Gastrocnemius medialis (tissue), 4 donors: ENCODE measurements around the gene TOP2B. TPM values are rescaled to one million over a fixed set of nuclear protein-coding genes. Genes with fewer than 3 reads are reported as not detected.

Source experiments
- ATAC-seq, 2 donors: fragments of 150-250 bp; one replicate each; pipeline ENCODE4 v1.9.1; 2016
- DNase-seq, 2 donors: peaks; one replicate each; pipeline ENCODE4 v3.0.0-alpha.2; 2019
- H3K27ac ChIP-seq, 4 donors: fragments of 200-600 bp; sonication (generic); 1 replicate in 1 of 4; 2 replicates in 3 of 4; pipeline ENCODE4 v1.5.1; 2016 to 2018; ENCODE audit warnings: mild to moderate bottlenecking in 2 of 4, moderate library complexity in 1 of 4
- H3K27me3 ChIP-seq, 3 donors: fragments of 200-600 bp; sonication (generic) in 2 of 3; 1 replicate in 1 of 3; 2 replicates in 2 of 3; pipeline versions ENCODE4 v1.5.1 to v1.6.0; 2016 to 2019; ENCODE audit warnings: mild to moderate bottlenecking in 1 of 3, moderate library complexity in 1 of 3
- H3K36me3 ChIP-seq, 2 donors: fragments of 200-600 bp; sonication (generic) in 1 of 2; one replicate each; pipeline ENCODE4 v1.5.1; 2017 to 2018
- H3K4me1 ChIP-seq, 2 donors: fragments of 200-600 bp; sonication (generic) in 1 of 2; one replicate each; pipeline ENCODE4 v1.5.1; 2016 to 2017; ENCODE audit warnings: mild to moderate bottlenecking in 2 of 2
- H3K4me3 ChIP-seq, 4 donors: fragments of 200-600 bp; sonication (generic) in 3 of 4; 1 replicate in 1 of 4; 2 replicates in 3 of 4; pipeline ENCODE4 v1.5.1; 2016 to 2019; ENCODE audit warnings: mild to moderate bottlenecking in 2 of 4
- H3K9me3 ChIP-seq, 3 donors: fragments of 200-600 bp; sonication (generic) in 2 of 3; 1 replicate in 1 of 3; 2 replicates in 2 of 3; pipeline ENCODE4 v1.5.1; 2016 to 2019
- POLR2A ChIP-seq, 2 donors: fragments of 450-650 bp; IDR thresholded peaks; one replicate each; pipeline ENCODE4 v1.6.1; 2017; ENCODE audit warnings: antibody characterized with exemption in 2 of 2, mild to moderate bottlenecking in 2 of 2, moderate library complexity in 2 of 2
- in situ Hi-C, 4 donors: fragments of 200-750 bp; cut with MboI; loops; one replicate each; pipeline versions ENCODE4 v1.15.0 to v1.8.0; 2017; ENCODE audit warnings: low sequenced_read_pairs in 4 of 4
- intact Hi-C: fragments of 100-400 bp; cut with DNase I; formaldehyde crosslinking; loops from one replicate; pipeline ENCODE4 v1.15.1; 2023; ENCODE audit warnings: low total_unique reads
- total RNA-seq, 4 donors: library from RNA; depleted of rRNA; stranded (reverse); fragments of >200 nt; gene quantifications; one replicate each; pipeline versions ENCODE4 v1.1.0 to v1.2.3, GENCODE V29; 2016
- TF ChIP-seq, protein P1 (sequence below), 5 experiments: fragments of 450-650 bp in 3 of 5; fragments of 200-600 bp in 2 of 5; sonication (generic) in 2 of 5; IDR thresholded peaks in 4 of 5; conservative IDR thresholded peaks in 1 of 5; 1 replicate in 4 of 5; 2 replicates in 1 of 5; pipeline ENCODE4 v1.5.1; 2016 to 2019; ENCODE audit warnings: antibody characterized with exemption in 5 of 5, mild to moderate bottlenecking in 3 of 5, moderate library complexity in 3 of 5

The TOP2B gene
- total RNA-seq, 4 donors from 2014 or later: 56.1 to 81.5 (median 64.7) TPM

DNA sequence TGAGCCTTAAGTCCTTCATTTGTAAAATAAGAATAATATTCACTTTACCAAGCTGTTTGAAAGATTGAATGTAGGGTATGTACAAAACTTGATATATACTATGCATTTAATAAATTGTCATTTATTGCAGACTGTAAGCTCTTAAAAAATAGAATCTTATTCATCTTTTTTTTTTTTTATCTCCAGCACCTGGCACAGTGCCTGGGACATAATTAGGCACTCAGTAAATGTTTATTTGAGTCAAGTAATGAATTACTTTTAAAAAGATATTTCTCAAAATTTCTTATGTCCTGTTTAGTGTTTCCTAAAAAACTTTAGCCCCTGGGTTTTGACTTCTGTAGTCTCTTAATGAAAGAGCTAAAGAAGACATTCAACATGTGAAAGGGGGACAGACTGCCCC is 71.7 kb downstream of the TOP2B start:
- H3K9me3 ChIP-seq: no peaks in the 10 kb centered on the region
- peak overlapping the region in 3 of 4 donors; percentile 45 to 53 (median 48) for H3K27ac ChIP-seq
- H3K4me1 ChIP-seq: peaks cover 14 to 33% of the 10 kb centered on the region in 2 donors
- intact Hi-C loops (loop anchor here (5.0 to 10.0 kb wide), 3 partner anchors 71 to 631 kb away; no protein-coding TSS in a partner anchor), in situ Hi-C loops (loop anchor here (10.0 to 25.0 kb wide), 7 partner anchors 158 to 818 kb away; no protein-coding TSS in a partner anchor)
- TF ChIP-seq POLR2A (IDR thresholded peaks at IDR 0.05): no peak
- TF ChIP-seq, protein P1, sequence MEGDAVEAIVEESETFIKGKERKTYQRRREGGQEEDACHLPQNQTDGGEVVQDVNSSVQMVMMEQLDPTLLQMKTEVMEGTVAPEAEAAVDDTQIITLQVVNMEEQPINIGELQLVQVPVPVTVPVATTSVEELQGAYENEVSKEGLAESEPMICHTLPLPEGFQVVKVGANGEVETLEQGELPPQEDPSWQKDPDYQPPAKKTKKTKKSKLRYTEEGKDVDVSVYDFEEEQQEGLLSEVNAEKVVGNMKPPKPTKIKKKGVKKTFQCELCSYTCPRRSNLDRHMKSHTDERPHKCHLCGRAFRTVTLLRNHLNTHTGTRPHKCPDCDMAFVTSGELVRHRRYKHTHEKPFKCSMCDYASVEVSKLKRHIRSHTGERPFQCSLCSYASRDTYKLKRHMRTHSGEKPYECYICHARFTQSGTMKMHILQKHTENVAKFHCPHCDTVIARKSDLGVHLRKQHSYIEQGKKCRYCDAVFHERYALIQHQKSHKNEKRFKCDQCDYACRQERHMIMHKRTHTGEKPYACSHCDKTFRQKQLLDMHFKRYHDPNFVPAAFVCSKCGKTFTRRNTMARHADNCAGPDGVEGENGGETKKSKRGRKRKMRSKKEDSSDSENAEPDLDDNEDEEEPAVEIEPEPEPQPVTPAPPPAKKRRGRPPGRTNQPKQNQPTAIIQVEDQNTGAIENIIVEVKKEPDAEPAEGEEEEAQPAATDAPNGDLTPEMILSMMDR (IDR thresholded peaks at IDR 0.05 in 4 of 5, conservative IDR thresholded peaks at IDR 0.05 in 1 of 5): no peak
- ATAC-seq (no peak), DNase-seq (no peak)
- peaks cover 0 to 16% of the 10 kb centered on the region in 2 donors for H3K36me3 ChIP-seq
- H3K4me3 ChIP-seq: no peak overlapping the region
- no peaks in the 10 kb centered on the region for H3K27me3 ChIP-seq

DNA sequence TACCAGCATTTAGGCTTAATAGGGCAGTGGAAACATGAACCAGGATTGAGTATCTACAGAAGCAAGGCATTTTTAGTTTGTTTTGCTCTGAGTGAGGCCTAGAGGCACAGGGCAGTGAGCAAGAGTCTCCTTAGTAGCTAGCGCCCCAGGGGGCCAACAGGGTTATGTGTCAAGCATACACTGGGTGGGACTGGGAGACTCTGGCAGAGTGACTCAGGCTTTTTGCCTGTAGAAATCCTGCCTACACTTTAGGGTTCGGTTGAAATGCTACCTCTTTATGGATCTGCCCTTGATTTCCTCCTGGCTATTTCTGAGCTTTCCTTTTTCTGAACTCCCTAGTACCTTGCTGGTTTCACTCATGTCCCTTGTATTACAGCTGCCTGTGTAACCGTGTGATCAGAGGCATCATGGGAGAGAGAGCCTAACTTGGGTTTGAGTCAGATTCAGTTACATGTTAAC is 72.2 kb downstream of the TOP2B start:
- ATAC-seq (peak; percentile 38 to 61), DNase-seq (peak in 1 of 2 donors; percentile 40)
- in situ Hi-C loops: loop anchor here (10.0 to 25.0 kb wide), 7 partner anchors 158 to 818 kb away; no protein-coding TSS in a partner anchor
- intact Hi-C loops: loop anchor here (5.0 to 10.0 kb wide), 3 partner anchors 70 to 630 kb away; no protein-coding TSS in a partner anchor
- H3K36me3 ChIP-seq: peaks cover 0 to 11% of the 10 kb centered on the region in 2 donors
- H3K4me3 ChIP-seq: no peak overlapping the region
- H3K27ac ChIP-seq: peak overlapping the region; percentile 32 to 53 (median 46)
- TF ChIP-seq, protein P1 (IDR thresholded peaks at IDR 0.05 in 4 of 5, conservative IDR thresholded peaks at IDR 0.05 in 1 of 5): peak in 2 of 5 experiments; percentile 10 to 12
- no peak for TF ChIP-seq POLR2A (IDR thresholded peaks at IDR 0.05)
- H3K4me1 ChIP-seq: peaks cover 14 to 33% of the 10 kb centered on the region in 2 donors
- no peaks in the 10 kb centered on the region for H3K27me3 ChIP-seq
- no peaks in the 10 kb centered on the region for H3K9me3 ChIP-seq

DNA sequence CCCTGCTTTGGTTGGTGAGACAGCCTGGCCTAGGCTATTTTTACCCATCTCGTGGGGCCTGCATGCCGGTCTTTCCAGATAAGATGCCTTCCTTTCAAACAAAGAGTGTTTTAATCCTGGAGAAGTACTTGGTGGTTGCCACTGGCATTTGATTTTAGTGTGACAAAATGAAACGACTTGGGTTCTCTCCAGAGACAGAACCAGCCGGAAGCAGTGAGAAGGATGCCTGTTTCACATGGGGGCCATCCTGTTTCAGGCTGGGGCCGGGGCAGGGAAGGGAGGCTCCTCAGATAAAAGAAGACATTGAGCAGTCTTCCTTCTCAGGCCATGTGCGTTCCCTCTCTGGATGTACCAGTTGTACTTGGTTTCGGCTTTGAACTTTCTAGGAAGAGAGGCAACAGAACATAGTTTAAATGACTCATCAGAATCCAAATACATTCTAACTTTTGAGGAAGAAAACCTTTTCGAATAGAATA is 74.9 kb downstream of the TOP2B start:
- Histone ChIP-seq H3K4me1 (peaks cover 14 to 33% of the 10 kb centered on the region in 2 donors), H3K27ac (peak overlapping the region in 1 of 4 donors; percentile 49), H3K36me3 (no peaks in the 10 kb centered on the region), H3K9me3 (no peaks in the 10 kb centered on the region), H3K4me3 (no peak overlapping the region), H3K27me3 (no peaks in the 10 kb centered on the region)
- DNase-seq (no peak), ATAC-seq (peak in 1 of 2 donors; percentile 60)
- in situ Hi-C loops (loop anchor here (10.0 to 25.0 kb wide), 7 partner anchors 155 to 815 kb away; no protein-coding TSS in a partner anchor), intact Hi-C loops (loop anchor here (5.0 to 10.0 kb wide), 3 partner anchors 68 to 628 kb away; no protein-coding TSS in a partner anchor)
- TF ChIP-seq, protein P1 (IDR thresholded peaks at IDR 0.05 in 4 of 5, conservative IDR thresholded peaks at IDR 0.05 in 1 of 5): no peak
- no peak for TF ChIP-seq POLR2A (IDR thresholded peaks at IDR 0.05)

DNA sequence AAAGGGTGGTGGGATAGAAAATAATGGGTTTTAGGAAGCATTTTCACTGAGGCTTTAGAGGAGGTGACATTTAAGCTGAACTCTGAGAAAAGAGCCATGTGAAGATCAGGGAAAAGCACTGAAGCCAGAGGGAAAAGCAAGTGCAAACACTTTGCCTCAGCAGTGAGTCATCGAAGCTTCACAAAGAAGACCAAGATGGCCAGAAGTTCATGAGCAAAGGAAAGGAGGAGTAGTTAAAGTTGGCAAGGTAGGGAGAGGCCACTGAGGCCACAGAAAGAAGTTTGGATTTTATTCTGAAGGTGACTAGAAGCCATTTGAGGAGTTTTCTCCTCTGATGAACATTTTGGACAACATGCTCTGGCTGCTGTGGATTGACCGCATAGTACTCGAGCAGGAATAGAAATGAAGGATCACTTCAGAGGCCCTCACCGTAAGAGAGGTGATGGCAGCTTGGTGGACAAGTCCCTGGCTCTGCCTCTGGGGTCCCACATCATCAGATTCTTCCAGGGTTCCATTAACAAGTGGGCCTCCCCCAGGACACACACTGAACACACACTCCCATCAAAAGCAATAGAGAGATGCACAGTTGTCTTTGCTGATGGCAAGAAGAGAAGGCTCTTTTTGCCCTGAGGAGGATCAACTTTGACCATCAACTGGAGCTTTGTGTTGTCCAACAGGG is 75.5 kb downstream of the TOP2B start:
- no peak overlapping the region for H3K4me3 ChIP-seq
- no peak for ATAC-seq
- no peak for DNase-seq
- TF ChIP-seq, protein P1 (IDR thresholded peaks at IDR 0.05 in 4 of 5, conservative IDR thresholded peaks at IDR 0.05 in 1 of 5): no peak
- no peak for TF ChIP-seq POLR2A (IDR thresholded peaks at IDR 0.05)
- no peaks in the 10 kb centered on the region for H3K9me3 ChIP-seq
- intact Hi-C loops: no loop called here
- H3K27me3 ChIP-seq: no peaks in the 10 kb centered on the region
- peak overlapping the region in 1 of 4 donors; percentile 49 for H3K27ac ChIP-seq
- H3K36me3 ChIP-seq: no peaks in the 10 kb centered on the region
- peaks cover 14 to 33% of the 10 kb centered on the region in 2 donors for H3K4me1 ChIP-seq
- in situ Hi-C loops: loop anchor here in 3 of 4 donors (25.0 kb wide), 3 partner anchors 577 to 802 kb away; no protein-coding TSS in a partner anchor
